Body of pancreas (tissue), 4 donors: ENCODE data around the gene DUS3L.

Source experiments
- POLR2A ChIP-seq, 3 donors: fragments of 450-650 bp; IDR thresholded peaks; one replicate each; pipeline ENCODE4 v1.6.1; 2016; ENCODE audit warnings: antibody characterized with exemption in 3 of 3, mild to moderate bottlenecking in 2 of 3
- TF ChIP-seq, protein P1 (sequence below), 7 experiments: fragments of 450-650 bp in 4 of 7; fragments of 200-600 bp in 3 of 7; sonication (generic) in 3 of 7; IDR thresholded peaks; one replicate each; pipeline ENCODE4 v1.5.1; 2016 to 2019; ENCODE audit warnings: antibody characterized with exemption in 7 of 7

DNA sequence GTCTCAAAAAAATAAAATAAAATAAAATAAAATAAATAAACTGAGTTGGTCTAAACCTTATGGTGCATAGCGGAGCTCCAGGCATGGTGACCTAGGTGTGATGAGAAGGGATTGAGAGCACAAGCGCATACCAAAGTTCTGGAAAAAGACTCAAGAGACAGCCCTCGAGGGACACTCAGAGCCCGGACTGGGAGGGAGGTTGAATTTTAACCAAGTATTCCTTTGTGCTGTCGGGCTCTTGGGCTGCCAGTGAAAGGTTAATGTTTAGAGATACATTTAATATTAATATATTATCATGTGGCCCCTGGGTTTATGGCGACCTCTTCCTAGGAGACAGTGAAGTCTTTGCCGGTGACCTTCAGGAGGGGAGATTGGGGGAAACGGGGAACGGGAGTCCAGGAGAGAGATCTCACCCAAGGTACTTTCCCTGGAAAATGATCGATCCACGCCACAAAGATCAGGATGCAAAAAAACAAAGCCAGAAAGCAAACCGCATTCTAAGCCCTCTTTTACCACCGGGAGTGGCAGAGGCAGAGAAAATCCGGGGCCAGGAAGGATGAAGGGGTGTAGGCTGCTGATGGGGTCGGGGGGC lies 46.9 kb upstream of the DUS3L start:
- TF ChIP-seq, protein P1, sequence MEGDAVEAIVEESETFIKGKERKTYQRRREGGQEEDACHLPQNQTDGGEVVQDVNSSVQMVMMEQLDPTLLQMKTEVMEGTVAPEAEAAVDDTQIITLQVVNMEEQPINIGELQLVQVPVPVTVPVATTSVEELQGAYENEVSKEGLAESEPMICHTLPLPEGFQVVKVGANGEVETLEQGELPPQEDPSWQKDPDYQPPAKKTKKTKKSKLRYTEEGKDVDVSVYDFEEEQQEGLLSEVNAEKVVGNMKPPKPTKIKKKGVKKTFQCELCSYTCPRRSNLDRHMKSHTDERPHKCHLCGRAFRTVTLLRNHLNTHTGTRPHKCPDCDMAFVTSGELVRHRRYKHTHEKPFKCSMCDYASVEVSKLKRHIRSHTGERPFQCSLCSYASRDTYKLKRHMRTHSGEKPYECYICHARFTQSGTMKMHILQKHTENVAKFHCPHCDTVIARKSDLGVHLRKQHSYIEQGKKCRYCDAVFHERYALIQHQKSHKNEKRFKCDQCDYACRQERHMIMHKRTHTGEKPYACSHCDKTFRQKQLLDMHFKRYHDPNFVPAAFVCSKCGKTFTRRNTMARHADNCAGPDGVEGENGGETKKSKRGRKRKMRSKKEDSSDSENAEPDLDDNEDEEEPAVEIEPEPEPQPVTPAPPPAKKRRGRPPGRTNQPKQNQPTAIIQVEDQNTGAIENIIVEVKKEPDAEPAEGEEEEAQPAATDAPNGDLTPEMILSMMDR (IDR thresholded peaks at IDR 0.05): no peak
- peak in 1 of 3 donors; percentile 3 for TF ChIP-seq POLR2A (IDR thresholded peaks at IDR 0.05)
